ENCODE data around the gene MARS1. TPM values are rescaled to one million over a fixed set of nuclear protein-coding genes. Genes with fewer than 3 reads are reported as not detected.
A peak's percentile ranks its signal among the peaks of the same experiment; 100 is the strongest.

Gene MARS1
- total and polyA plus RNA-seq, 7 donors, result 41.2 to 97.4 (median 83.6) TPM

DNA sequence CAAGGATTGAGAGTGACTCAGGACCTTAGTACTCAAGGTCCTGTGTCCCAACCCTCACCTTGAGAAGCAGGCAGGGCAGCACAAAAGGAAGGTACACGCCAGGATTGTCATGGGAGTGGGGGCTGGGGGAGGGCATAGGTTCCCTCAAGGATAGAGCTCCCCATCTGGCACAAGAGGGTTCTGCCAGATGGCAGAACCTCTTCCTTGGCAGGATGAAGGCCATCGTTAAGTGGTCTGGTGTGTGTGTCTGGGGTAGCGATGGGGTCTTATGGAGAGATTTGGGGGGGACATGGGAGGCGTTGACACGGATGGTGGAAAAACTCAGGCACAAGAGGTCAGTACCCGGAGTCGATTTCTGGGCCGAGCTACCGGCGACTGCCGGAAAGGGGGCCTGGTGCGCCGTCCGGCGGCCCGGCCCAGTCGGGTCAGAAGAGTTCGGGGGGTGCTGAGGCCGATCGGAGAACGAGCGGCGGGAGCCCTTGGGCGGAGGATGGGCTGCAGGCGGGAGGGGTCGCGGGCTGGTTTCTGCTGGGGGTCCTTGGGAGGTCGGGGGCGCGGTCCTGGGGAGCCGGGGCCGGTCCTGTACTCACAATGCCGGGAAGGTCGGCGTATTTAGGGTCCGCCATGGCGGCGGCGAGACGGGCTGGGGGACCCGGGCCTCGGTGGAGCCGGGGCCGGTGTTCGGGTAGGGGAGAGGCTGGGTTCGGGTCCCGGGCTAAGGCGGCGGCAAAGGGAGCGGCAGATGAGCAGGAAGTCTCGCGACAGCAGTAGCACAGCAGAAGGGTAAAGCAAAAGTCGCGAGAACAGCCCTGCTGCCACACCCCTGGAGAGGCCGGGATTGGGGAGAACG, 58.8 kb downstream of the MARS1 start, which contains the start of gene DCTN2:
DCTN2 (minus strand) TSS at position 755 of the 850 bp plus-strand sequence; CDS start at position 626, 129 bp downstream.
- peaks cover 0 to 29% (median 7%) of the 10 kb centered on the region in 3 donors for H3K27me3 ChIP-seq (ENCODE audit: insufficient read depth in 3 of 3, low read length in 2 of 3)
- TF ChIP-seq, protein P1, sequence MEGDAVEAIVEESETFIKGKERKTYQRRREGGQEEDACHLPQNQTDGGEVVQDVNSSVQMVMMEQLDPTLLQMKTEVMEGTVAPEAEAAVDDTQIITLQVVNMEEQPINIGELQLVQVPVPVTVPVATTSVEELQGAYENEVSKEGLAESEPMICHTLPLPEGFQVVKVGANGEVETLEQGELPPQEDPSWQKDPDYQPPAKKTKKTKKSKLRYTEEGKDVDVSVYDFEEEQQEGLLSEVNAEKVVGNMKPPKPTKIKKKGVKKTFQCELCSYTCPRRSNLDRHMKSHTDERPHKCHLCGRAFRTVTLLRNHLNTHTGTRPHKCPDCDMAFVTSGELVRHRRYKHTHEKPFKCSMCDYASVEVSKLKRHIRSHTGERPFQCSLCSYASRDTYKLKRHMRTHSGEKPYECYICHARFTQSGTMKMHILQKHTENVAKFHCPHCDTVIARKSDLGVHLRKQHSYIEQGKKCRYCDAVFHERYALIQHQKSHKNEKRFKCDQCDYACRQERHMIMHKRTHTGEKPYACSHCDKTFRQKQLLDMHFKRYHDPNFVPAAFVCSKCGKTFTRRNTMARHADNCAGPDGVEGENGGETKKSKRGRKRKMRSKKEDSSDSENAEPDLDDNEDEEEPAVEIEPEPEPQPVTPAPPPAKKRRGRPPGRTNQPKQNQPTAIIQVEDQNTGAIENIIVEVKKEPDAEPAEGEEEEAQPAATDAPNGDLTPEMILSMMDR (IDR thresholded peaks at IDR 0.05), result no peak
- H3K36me3 ChIP-seq (ENCODE audit: insufficient read depth in 1 of 2, low read depth in 1 of 2), result peaks cover 2 to 28% of the 10 kb centered on the region in 2 donors
- 0% methylated on average over 43 to 56 of the region's 56 CpGs for WGBS, 3 donors
- peak within 1 kb of the TSS; percentile 97 for H3K4me3 ChIP-seq
- intact Hi-C loops (cut with DNase I), result loop anchor here in 1 of 2 donors (5.0 kb wide), 1 partner anchor 146 kb away; the partner anchor contains the start of gene OS9
- DNase-seq, result peak; percentile 95 to 97
- H3K9me3 ChIP-seq, result no peaks in the 10 kb centered on the region
- peaks cover 20% of the 10 kb centered on the region for H3K4me1 ChIP-seq
- peak; percentile 95 to 99 (median 98) for ATAC-seq
- peak within 1 kb of the TSS; percentile 86 for H3K27ac ChIP-seq

GRCh38 chr12:57547288-57548012, 59.6 kb downstream of the MARS1 start:
- Histone ChIP-seq H3K9me3 (no peaks in the 10 kb centered on the region), H3K27me3 (ENCODE audit: insufficient read depth in 3 of 3, low read length in 2 of 3) (peaks cover 0 to 29% (median 7%) of the 10 kb centered on the region in 3 donors), H3K36me3 (ENCODE audit: insufficient read depth in 1 of 2, low read depth in 1 of 2) (peaks cover 2 to 20% of the 10 kb centered on the region in 2 donors), H3K27ac (peak overlapping the region; percentile 86), H3K4me1 (peaks cover 20% of the 10 kb centered on the region), H3K4me3 (peak overlapping the region; percentile 97)
- intact Hi-C loops (cut with DNase I), result loop anchor here in 1 of 2 donors (5.0 kb wide), 1 partner anchor 145 kb away; the partner anchor contains the start of gene OS9
- TF ChIP-seq, protein P1 (IDR thresholded peaks at IDR 0.05), result no peak
- WGBS, 3 donors, result 20 to 24% (median 23%) methylated on average over 9 of the region's 9 CpGs
- ATAC-seq (no peak), DNase-seq (no peak)

DNA sequence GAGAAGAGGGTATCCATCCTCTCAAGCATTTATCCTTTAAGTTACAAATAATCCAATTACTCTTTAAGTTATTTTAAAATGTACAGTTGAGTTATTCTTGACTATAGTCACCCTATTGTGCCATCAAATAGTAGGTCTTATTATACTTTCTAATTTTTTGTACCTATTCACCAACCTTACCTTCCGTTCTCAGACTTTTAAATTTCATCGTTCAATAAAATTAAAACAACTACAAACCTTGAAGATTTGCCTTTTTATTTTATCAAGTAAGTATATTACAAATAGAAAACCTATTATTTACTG, 60.1 kb downstream of the MARS1 start:
- Histone ChIP-seq H3K9me3 (no peaks in the 10 kb centered on the region), H3K36me3 (ENCODE audit: insufficient read depth in 1 of 2, low read depth in 1 of 2) (peaks cover 2 to 16% of the 10 kb centered on the region in 2 donors), H3K4me1 (peaks cover 20% of the 10 kb centered on the region), H3K4me3 (no peak overlapping the region), H3K27ac (no peak overlapping the region), H3K27me3 (ENCODE audit: insufficient read depth in 3 of 3, low read length in 2 of 3) (peaks cover 0 to 29% (median 7%) of the 10 kb centered on the region in 3 donors)
- ATAC-seq (no peak), DNase-seq (no peak)
- WGBS, 3 donors, result 94 to 98% (median 96%) methylated on average over 2 of the region's 2 CpGs
- TF ChIP-seq, protein P1 (IDR thresholded peaks at IDR 0.05), result no peak
- intact Hi-C loops (cut with DNase I), result loop anchor here in 1 of 2 donors (5.0 kb wide), 1 partner anchor 144 kb away; the partner anchor contains the start of gene OS9

- 26 to 37% (median 33%) methylated on average over 2 of the region's 2 CpGs for whole genome bisulfite sequencing, 3 donors
- no peak for ATAC-seq
- peaks cover 20% of the 10 kb centered on the region for H3K4me1 ChIP-seq
- H3K27me3 ChIP-seq (ENCODE audit: insufficient read depth in 3 of 3, low read length in 2 of 3), result peaks cover 0 to 29% (median 10%) of the 10 kb centered on the region in 3 donors
- DNase-seq, result no peak
- no peak overlapping the region for H3K27ac ChIP-seq
- no peaks in the 10 kb centered on the region for H3K9me3 ChIP-seq
- H3K36me3 ChIP-seq (ENCODE audit: insufficient read depth in 1 of 2, low read depth in 1 of 2), result peaks cover 2 to 14% of the 10 kb centered on the region in 2 donors
- TF ChIP-seq, protein P1 (IDR thresholded peaks at IDR 0.05), result no peak
- no peak overlapping the region for H3K4me3 ChIP-seq
- intact Hi-C loops (cut with DNase I), result loop anchor here in 1 of 2 donors (5.0 kb wide), 1 partner anchor 144 kb away; the partner anchor contains the start of gene OS9
Observed at GRCh38 chr12:57548488-57548887, 60.6 kb downstream of the MARS1 start.

All from psoas muscle (tissue), 8 donors.